Colonic mucosa (tissue), 4 donors: ENCODE data around the gene GLP2R. TPM values are rescaled to one million over a fixed set of nuclear protein-coding genes. Genes with fewer than 3 reads are reported as not detected.

Source experiments
- DNase-seq: peaks from one replicate; pipeline ENCODE4 v3.0.0-alpha.2; 2020
- H3K27ac ChIP-seq: fragments of 200-600 bp; one replicate; pipeline ENCODE4 v1.8.0; 2021
- H3K27me3 ChIP-seq: fragments of 200-600 bp; one replicate; pipeline ENCODE4 v1.8.0; 2021
- H3K36me3 ChIP-seq: fragments of 200-600 bp; one replicate; pipeline ENCODE4 v1.8.0; 2021
- H3K4me1 ChIP-seq: fragments of 200-600 bp; one replicate; pipeline ENCODE4 v1.8.0; 2021; ENCODE audit warnings: mild to moderate bottlenecking
- H3K4me3 ChIP-seq: fragments of 200-600 bp; one replicate; pipeline ENCODE4 v1.8.0; 2021
- H3K9ac ChIP-seq, 2 donors: one replicate each; pipeline ENCODE4 v1.7.0; 2013; ENCODE audit warnings: control low read depth in 2 of 2, low read depth in 2 of 2, low read length in 2 of 2
- H3K9me3 ChIP-seq: fragments of 200-600 bp; one replicate; pipeline ENCODE4 v1.8.0; 2021
- intact Hi-C: fragments of 100-400 bp; cut with DNase I; formaldehyde crosslinking; loops from one replicate; pipeline ENCODE4 v1.14.1; 2022
- total RNA-seq, 2 donors: library from RNA; stranded (reverse); fragmentation: NEBNext Ultra II Directional in 1 of 2; extraction: Animal tissue kit (Norgen Biotek cat#: 25700) in 1 of 2; gene quantifications; one replicate each; pipeline ENCODE4 v1.2.1, GENCODE V29; 2021
- TF ChIP-seq, protein P1 (sequence below): fragments of 200-600 bp; IDR thresholded peaks from one replicate; pipeline ENCODE4 v1.8.0; 2022; ENCODE audit warnings: antibody characterized with exemption, mild to moderate bottlenecking
- donor health status: healthy.
- donor health status: DM: no; HTN: no; CAD: no.
- donor health status: DM: no; HTN: no; CAD: no.

Gene GLP2R
- total RNA-seq, 2 donors from 2014 or later = 2.1 to 4.8 TPM

DNA sequence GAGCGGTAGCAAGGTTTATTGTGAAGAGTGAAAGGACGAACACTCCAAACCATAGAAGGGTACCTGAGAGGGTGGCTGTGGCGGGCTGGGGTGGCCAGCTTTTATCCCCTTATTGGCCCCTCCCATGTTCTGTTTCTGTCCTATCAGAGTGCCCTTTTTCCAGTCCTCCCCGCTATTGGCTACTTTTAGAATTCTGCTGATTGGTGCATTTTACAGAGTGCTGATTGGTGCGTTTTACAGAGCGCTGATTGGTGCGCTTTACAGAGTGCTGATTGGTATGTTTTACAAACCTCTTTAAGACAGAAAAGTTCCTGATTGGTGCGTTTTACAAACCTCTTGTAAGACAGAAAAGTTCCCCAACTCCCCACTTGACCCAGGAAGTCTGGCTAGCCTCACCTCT, 16.3 kb upstream of the GLP2R start:
- no peaks in the 10 kb centered on the region for H3K4me1 ChIP-seq
- no peaks in the 10 kb centered on the region for H3K27me3 ChIP-seq
- no peaks in the 10 kb centered on the region for H3K9me3 ChIP-seq
- no peak overlapping the region for H3K27ac ChIP-seq
- no peak for DNase-seq
- no peaks in the 10 kb centered on the region for H3K36me3 ChIP-seq
- H3K9ac ChIP-seq = no peak overlapping the region
- H3K4me3 ChIP-seq = no peak overlapping the region
- intact Hi-C loops = no loop called here
- TF ChIP-seq, protein P1, sequence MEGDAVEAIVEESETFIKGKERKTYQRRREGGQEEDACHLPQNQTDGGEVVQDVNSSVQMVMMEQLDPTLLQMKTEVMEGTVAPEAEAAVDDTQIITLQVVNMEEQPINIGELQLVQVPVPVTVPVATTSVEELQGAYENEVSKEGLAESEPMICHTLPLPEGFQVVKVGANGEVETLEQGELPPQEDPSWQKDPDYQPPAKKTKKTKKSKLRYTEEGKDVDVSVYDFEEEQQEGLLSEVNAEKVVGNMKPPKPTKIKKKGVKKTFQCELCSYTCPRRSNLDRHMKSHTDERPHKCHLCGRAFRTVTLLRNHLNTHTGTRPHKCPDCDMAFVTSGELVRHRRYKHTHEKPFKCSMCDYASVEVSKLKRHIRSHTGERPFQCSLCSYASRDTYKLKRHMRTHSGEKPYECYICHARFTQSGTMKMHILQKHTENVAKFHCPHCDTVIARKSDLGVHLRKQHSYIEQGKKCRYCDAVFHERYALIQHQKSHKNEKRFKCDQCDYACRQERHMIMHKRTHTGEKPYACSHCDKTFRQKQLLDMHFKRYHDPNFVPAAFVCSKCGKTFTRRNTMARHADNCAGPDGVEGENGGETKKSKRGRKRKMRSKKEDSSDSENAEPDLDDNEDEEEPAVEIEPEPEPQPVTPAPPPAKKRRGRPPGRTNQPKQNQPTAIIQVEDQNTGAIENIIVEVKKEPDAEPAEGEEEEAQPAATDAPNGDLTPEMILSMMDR = no peak

DNA sequence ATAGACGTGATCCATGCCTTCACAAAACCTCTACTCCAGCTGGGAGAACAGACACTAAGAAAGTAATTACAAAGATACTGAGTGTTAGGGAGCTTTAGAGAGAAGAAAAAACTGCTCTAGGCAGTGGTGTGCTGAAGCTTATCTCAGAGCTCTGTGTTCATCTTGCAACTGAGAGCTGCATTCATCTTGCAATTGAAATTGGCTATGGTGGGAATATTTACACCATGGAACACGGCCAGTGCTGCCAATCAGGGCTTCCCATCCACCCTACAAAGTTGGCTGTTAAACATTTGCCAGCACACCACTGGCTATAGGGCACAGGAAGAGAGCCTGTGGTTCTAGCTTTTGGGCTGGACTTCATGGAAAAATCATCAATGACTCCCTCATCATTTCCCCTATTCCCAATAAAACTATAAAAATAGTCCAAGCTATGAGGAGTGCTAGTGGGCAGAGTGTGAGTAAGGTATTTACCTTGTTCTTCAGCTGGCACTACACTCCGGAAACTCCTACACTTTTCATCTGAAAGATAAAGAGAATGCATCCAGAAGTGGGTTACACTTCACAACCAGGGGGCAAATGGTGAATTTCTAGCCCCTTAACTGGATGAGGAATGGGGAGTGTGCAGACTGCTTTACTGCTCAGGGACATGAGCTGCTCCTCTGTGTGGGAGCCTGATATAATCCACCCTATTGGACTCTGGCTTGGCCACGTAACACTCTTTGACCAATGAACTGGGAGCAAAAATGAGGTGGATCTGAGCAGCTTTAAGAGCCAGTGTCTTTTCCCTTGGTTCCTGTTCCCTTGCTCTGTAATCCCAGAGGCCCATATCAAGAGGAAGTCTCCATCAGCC, 15.4 kb upstream of the GLP2R start:
- H3K9me3 ChIP-seq = no peaks in the 10 kb centered on the region
- no peaks in the 10 kb centered on the region for H3K4me1 ChIP-seq
- no peak overlapping the region for H3K27ac ChIP-seq
- no peak overlapping the region for H3K4me3 ChIP-seq
- TF ChIP-seq, protein P1 = no peak
- no peaks in the 10 kb centered on the region for H3K36me3 ChIP-seq
- DNase-seq = no peak
- intact Hi-C loops = no loop called here
- no peaks in the 10 kb centered on the region for H3K27me3 ChIP-seq
- H3K9ac ChIP-seq = no peak overlapping the region

- intact Hi-C loops = no loop called here
Measured at GRCh38 chr17:9811086-9811485, 14.6 kb upstream of the GLP2R start.

DNA sequence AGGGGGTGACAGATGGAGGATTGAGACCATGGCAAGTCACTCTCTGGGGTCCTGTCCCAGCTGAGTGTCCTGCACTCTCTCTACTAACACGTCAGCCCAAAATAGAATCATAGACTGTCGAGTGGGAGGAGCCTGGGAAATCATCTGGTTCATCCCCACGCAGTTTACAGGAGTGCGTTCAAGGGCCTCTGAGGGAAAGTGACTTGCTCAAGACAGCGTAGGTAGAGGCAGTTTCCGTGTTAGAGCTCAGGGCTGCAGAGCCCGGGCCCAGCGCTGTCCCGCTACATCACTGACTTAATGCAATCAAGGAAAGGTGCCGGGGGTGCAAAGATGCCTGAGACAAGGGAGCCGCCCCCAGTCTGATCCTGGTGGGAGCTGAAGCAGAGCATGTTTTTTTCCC, 14.2 kb upstream of the GLP2R start:
- H3K4me1 ChIP-seq = no peaks in the 10 kb centered on the region
- H3K9me3 ChIP-seq = no peaks in the 10 kb centered on the region
- no peak overlapping the region for H3K9ac ChIP-seq
- no peaks in the 10 kb centered on the region for H3K27me3 ChIP-seq
- H3K27ac ChIP-seq = no peak overlapping the region
- DNase-seq = no peak
- TF ChIP-seq, protein P1 = no peak
- no peak overlapping the region for H3K4me3 ChIP-seq
- no peaks in the 10 kb centered on the region for H3K36me3 ChIP-seq
- intact Hi-C loops = no loop called here

More at GRCh38 chr17:9811086-9811485, 14.6 kb upstream of the GLP2R start:
- no peaks in the 10 kb centered on the region for H3K27me3 ChIP-seq
- no peaks in the 10 kb centered on the region for H3K4me1 ChIP-seq
- H3K9me3 ChIP-seq = no peaks in the 10 kb centered on the region
- TF ChIP-seq, protein P1 = no peak
- H3K36me3 ChIP-seq = no peaks in the 10 kb centered on the region
- H3K4me3 ChIP-seq = no peak overlapping the region
- H3K9ac ChIP-seq = no peak overlapping the region
- no peak for DNase-seq
- no peak overlapping the region for H3K27ac ChIP-seq

- no peak overlapping the region for H3K4me3 ChIP-seq
- H3K4me1 ChIP-seq = no peaks in the 10 kb centered on the region
- no peak overlapping the region for H3K9ac ChIP-seq
- H3K27me3 ChIP-seq = no peaks in the 10 kb centered on the region
- no peaks in the 10 kb centered on the region for H3K9me3 ChIP-seq
- H3K36me3 ChIP-seq = no peaks in the 10 kb centered on the region
- DNase-seq = no peak
- TF ChIP-seq, protein P1 = no peak
- H3K27ac ChIP-seq = no peak overlapping the region
- intact Hi-C loops = no loop called here
Measured at GRCh38 chr17:9813166-9813565, 12.6 kb upstream of the GLP2R start.
